Measurements from ENCODE around the gene PADI2.

DNA sequence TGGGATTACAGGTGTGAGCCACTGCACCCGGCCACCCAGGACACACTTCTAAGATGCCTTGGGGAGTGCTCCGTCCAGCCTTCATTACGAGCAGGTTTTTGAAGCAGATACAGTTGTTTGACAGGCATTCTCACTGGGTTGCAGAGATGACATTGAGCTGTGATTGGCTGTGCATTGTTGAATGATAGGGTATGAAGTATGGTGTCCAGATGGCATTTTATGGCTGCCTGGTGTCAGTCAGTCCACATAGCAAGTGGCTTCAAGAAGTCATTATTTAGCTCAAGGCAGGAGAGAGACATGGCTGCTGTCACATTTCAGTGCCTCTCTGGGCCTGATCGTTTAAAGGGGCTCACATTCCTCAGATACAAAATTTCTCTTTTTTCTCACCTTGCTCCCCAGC, 14.8 kb upstream of the PADI2 start:
- TF ChIP-seq, protein P1, sequence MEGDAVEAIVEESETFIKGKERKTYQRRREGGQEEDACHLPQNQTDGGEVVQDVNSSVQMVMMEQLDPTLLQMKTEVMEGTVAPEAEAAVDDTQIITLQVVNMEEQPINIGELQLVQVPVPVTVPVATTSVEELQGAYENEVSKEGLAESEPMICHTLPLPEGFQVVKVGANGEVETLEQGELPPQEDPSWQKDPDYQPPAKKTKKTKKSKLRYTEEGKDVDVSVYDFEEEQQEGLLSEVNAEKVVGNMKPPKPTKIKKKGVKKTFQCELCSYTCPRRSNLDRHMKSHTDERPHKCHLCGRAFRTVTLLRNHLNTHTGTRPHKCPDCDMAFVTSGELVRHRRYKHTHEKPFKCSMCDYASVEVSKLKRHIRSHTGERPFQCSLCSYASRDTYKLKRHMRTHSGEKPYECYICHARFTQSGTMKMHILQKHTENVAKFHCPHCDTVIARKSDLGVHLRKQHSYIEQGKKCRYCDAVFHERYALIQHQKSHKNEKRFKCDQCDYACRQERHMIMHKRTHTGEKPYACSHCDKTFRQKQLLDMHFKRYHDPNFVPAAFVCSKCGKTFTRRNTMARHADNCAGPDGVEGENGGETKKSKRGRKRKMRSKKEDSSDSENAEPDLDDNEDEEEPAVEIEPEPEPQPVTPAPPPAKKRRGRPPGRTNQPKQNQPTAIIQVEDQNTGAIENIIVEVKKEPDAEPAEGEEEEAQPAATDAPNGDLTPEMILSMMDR (conservative IDR thresholded peaks at IDR 0.05): no peak
- no peak for TF ChIP-seq EZH2 (IDR thresholded peaks at IDR 0.05; ENCODE audit: low read depth)

Measured in PC-9 (cell line).